Mucosa of stomach (tissue), 1 donor: ENCODE measurements around the gene EBLN1.

Source experiments
- H3K27me3 ChIP-seq: one replicate; pipeline ENCODE4 v1.7.0; 2013; ENCODE audit warnings: mild to moderate bottlenecking, low read length; ENCODE audit not compliant: control insufficient read depth, insufficient read depth
- H3K36me3 ChIP-seq: one replicate; pipeline ENCODE4 v1.7.0; 2013; ENCODE audit warnings: low read length; ENCODE audit not compliant: control insufficient read depth, insufficient read depth
- H3K4me1 ChIP-seq: one replicate; pipeline ENCODE4 v1.7.0; 2013; ENCODE audit warnings: mild to moderate bottlenecking, low read length; ENCODE audit not compliant: control insufficient read depth, insufficient read depth
- H3K4me3 ChIP-seq: one replicate; pipeline ENCODE4 v1.7.0; 2013; ENCODE audit warnings: low read length
- H3K9ac ChIP-seq: one replicate; pipeline ENCODE4 v1.7.0; 2013; ENCODE audit warnings: mild to moderate bottlenecking, low read length, moderate library complexity
- H3K9me3 ChIP-seq: one replicate; pipeline ENCODE4 v1.7.0; 2013; ENCODE audit warnings: mild to moderate bottlenecking, low read length, moderate library complexity; ENCODE audit not compliant: control insufficient read depth
- donor health status: Pancreatic carcinoma.

The EBLN1 gene

DNA sequence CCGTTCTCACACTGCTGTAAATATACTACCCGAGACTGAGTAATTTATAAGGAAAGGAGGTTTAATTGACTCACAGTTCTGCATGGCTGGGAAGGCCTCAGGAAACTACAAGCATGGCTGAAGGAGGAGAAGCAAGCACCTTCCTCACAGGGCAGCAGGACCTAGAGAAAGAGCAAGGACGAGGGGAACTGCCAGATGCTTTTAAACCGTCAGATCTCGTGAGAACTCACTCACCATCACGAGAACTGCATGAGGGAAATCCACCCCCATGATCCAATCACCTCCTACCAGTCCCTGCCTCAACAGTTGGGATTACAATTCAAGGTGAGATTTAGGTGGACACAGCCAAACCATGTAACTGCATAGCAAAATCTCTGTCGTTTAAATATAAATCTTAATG, at the start of gene EBLN1:
TSS of gene EBLN1 (minus strand) at position 174 of the 400 bp plus-strand sequence. CDS start 8,032 bp downstream, outside the sequence.
- H3K27me3 ChIP-seq = no peaks in the 10 kb centered on the region
- no peaks in the 10 kb centered on the region for H3K36me3 ChIP-seq
- no peaks in the 10 kb centered on the region for H3K9me3 ChIP-seq
- no peaks in the 10 kb centered on the region for H3K4me1 ChIP-seq
- no peak within 1 kb of the TSS for H3K9ac ChIP-seq
- no peak within 1 kb of the TSS for H3K4me3 ChIP-seq

DNA sequence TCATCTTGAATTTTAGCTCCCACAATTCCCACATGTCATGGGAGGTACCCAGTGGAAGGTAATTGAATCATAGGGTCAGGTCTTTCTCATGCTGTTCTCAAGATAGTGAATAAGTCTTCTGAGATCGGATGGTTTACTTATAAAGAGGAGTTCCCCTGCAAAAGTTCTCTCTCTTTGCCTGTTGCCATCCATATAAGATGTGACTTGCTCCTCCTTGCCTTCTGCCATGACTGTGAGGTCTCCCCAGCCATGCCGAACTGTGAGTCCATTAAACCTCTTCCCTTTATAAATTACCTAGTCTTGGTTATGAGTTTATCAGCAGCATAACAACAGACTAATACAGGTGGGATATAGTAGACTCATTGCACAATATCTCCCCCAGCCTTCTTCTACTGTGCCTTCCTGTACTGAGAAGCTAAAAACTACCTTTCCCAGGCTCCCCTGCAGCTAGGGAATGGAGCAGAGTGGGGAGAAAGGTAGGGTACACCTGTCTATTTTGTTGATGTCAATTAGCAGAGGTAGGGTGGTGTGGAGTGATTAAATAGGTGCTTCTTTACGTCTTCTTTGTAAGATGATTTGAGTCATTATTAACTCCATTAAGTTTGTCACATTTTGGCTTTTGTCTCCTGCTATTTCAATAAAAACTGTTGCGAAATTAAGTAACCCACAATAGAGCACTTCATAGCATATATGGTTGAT, 48.2 kb upstream of the EBLN1 start:
- Histone ChIP-seq H3K36me3 (no peaks in the 10 kb centered on the region), H3K27me3 (peaks cover 4% of the 10 kb centered on the region), H3K9me3 (no peaks in the 10 kb centered on the region), H3K4me3 (no peak overlapping the region), H3K4me1 (no peaks in the 10 kb centered on the region), H3K9ac (no peak overlapping the region)

DNA sequence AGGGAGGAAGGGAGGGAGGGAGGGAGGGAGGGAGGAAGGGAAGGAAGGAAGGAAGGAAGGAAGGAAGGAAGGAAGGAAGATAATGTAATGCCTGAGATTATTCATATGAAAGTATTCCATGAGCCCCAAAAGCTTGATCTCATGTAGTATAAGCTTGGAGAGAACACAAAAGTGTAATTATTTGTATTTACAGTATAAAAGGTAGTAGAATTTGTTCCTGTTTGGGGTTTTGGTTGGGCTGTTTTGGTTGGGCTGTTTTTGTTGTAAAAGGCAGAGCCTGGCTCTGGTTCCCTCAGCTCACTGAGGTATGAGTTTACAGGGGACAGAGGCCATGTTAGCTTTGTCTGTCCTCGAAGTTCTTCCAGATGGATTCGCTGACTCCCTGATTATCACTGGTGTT, 45.3 kb upstream of the EBLN1 start:
- H3K27me3 ChIP-seq = peaks cover 9% of the 10 kb centered on the region
- no peaks in the 10 kb centered on the region for H3K36me3 ChIP-seq
- H3K4me3 ChIP-seq = no peak overlapping the region
- H3K4me1 ChIP-seq = no peaks in the 10 kb centered on the region
- H3K9ac ChIP-seq = no peak overlapping the region
- H3K9me3 ChIP-seq = no peaks in the 10 kb centered on the region

DNA sequence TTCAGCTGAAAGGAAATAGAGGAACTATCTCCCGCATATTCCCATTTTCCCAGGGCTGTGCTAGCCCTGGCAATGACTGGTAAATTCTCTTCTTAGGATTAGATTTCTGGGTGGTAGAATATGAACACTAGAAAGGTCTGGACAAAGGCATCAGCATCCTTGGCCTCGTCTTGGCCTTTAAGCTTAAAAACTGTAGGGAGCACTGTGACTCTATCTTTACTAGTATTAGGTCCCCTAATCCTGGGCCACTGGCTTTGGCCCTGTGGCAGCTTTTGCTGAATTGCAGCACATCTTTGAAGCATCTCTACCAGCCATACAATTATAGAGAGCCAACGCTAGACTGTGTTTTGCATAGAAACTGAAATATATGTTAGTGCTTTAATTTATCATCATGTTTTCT, 41.5 kb upstream of the EBLN1 start:
- H3K27me3 ChIP-seq = peaks cover 5% of the 10 kb centered on the region
- H3K9ac ChIP-seq = no peak overlapping the region
- no peaks in the 10 kb centered on the region for H3K4me1 ChIP-seq
- no peaks in the 10 kb centered on the region for H3K36me3 ChIP-seq
- no peak overlapping the region for H3K4me3 ChIP-seq
- H3K9me3 ChIP-seq = no peaks in the 10 kb centered on the region

DNA sequence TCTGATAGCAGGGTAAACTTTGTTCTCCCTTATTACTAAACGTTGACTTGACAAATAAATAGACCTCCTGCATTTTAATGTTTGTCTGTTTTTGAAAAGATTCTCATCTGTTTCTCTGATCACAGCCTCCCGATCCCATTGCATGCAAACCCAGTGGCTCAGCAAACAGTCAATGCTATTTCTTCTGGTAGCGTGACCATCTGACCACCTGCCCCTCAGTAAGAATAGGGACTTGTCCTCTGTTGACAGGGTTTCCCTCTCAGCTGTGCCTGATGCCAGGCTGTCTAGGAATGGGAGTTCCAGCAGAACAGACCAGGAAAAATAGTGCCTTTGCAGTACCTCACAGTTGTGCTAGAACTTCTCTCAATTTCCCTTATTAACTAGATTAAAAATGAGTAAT, 40.7 kb upstream of the EBLN1 start:
- peaks cover 10% of the 10 kb centered on the region for H3K27me3 ChIP-seq
- H3K4me1 ChIP-seq = no peaks in the 10 kb centered on the region
- no peaks in the 10 kb centered on the region for H3K9me3 ChIP-seq
- no peaks in the 10 kb centered on the region for H3K36me3 ChIP-seq
- no peak overlapping the region for H3K9ac ChIP-seq
- H3K4me3 ChIP-seq = no peak overlapping the region

DNA sequence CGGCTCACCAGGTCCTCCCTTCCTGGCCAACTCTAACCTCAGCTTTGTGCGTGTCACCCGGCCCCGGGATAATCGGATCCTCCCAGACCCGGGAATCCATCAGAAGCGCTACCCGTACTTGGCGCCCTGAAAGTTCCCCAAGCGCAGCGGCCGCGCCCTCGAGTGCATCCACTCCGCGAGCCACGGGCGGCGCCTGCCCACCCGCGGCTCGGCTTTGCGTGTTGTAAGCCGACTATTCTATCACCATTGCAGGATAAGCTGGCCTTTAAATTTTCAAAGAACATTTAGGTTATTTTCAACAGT, 35.7 kb upstream of the EBLN1 start:
- H3K36me3 ChIP-seq = no peaks in the 10 kb centered on the region
- peak overlapping the region; percentile 75 for H3K4me3 ChIP-seq
- H3K9me3 ChIP-seq = no peaks in the 10 kb centered on the region
- peaks cover 21% of the 10 kb centered on the region for H3K27me3 ChIP-seq
- peak overlapping the region; percentile 99 for H3K9ac ChIP-seq
- no peaks in the 10 kb centered on the region for H3K4me1 ChIP-seq

DNA sequence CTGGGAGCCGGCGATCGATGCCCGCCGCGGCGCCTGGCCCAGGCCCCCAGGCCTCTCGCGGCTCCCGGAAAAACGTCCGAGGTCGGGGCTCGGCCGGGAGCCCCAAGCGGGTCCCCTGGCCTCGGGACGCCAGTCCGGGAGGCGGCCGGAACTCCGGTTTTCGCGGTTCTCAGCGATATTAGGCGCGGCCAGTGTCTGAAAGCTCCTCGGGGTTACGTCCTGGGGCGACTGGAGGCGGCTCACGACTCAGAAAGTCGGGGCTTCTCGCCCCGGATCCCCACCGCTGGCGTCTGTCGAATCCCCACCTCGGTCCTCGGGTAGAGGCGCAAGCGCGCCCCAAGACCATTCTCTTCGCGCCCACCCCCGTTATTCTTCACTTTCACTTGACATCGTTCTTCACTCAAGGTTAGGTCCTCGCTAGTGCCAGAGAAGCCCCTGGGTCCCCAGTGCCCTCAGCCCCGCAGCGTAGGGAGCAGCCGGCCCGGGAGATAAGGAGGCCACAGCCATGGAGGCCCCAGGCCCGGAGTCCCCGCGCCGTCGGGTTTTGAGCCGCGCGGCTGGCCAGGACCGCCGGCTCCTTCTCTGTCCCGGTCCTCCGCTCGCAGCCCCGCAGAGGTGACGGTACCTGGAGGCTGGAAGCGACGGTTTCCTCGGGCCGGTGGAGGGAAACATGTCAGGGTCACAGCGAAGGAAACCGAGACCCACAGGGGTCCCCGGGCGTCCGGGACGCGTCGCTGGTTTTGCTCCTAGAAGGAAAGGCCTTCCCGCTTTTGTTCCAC, 35.2 kb upstream of the EBLN1 start:
- H3K4me3 ChIP-seq = peak overlapping the region; percentile 75
- H3K4me1 ChIP-seq = no peaks in the 10 kb centered on the region
- peaks cover 16% of the 10 kb centered on the region for H3K27me3 ChIP-seq
- H3K36me3 ChIP-seq = no peaks in the 10 kb centered on the region
- no peaks in the 10 kb centered on the region for H3K9me3 ChIP-seq
- H3K9ac ChIP-seq = peak overlapping the region; percentile 99

DNA sequence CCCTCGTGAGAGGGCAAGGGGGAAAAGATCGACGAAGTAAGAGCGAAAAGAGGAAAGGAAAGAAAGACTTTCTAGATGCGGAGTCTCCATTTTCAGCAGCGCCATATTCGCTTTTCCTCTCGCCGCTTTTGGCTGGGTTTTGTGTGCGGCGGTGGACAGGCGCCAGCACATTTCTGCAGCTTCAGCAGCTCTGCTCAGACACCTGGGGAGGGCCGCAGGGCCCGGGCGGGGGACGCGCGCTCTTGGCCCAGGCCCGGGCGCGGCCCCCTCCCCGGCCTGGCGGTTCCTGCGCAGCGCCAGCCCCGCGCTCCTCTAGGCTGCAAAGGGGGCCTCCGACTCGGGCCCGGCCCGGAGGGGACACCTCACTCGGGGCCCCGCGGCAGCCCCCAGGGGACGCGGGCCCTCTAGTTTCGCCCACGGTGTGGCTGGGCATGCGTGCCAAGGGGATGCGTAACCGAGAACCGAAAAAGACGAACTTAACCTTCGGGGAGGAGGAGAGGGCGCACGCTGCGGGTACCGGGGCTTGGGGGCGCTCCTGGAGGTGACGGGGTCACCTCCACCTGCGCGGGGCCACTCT, 34.5 kb upstream of the EBLN1 start:
- Histone ChIP-seq H3K36me3 (no peaks in the 10 kb centered on the region), H3K9me3 (no peaks in the 10 kb centered on the region), H3K4me3 (peak overlapping the region; percentile 75), H3K9ac (peak overlapping the region; percentile 99), H3K27me3 (peaks cover 16% of the 10 kb centered on the region), H3K4me1 (peaks cover 4% of the 10 kb centered on the region)

DNA sequence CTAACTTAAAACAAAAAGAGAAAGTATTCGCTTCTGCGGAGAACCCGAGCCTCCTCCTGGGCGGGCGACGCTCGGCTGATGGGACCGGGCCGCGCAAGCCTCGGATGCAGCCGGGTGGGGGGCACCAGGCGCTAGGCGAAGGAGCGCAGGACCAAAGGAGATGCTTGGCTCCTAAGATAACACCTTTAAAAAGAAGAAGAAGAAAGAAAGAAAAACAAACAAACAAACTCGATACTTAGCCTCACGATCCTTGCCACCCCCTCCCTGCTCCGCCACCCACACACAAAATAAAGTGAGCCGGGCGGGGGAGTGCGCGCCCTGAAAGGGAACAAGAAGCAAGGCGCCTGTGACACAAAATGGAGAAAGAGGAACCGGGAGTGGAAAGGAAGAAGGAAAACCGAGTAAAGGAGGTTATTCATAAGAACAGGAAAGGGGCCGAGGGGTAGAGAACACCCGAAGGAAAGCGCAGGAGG, 34.0 kb upstream of the EBLN1 start:
- peaks cover 16% of the 10 kb centered on the region for H3K27me3 ChIP-seq

DNA sequence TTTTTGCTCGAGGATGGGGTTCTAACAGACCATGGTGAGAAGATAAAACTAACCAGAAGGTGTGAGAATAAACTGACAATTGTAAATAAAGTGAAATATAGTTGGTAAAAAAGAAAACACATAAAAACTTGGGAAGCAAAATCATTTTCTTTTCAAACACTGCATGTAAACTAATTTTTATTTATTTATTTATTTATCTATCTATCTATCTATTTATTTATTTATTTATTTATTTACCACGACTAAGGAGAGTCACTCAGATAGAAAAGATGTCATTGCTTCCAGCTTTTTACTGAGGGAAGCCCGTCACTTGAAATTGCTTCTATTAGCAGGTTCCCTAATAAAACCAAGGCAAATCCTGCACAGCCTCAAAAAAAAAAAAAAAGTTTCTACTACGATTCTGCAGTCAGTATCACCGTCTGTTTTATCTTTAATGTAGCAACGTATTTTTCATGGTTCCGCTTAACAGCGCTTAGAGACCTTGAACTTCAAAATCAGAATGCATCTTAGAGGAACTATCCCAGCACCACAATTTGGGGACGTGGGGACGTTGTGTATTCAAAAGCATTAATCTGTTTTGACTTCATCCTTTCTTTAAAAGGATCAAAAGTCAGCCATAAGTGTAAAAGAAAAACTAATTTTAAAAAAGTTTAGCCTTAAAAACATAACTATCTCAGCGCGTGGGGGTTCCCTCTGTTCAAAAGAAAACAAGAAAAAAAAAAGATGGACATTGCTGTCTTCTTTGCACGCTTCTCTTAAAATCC, 33.3 kb upstream of the EBLN1 start:
- H3K27me3 ChIP-seq = peaks cover 16% of the 10 kb centered on the region
- H3K4me3 ChIP-seq = peak overlapping the region; percentile 75
- H3K9me3 ChIP-seq = no peaks in the 10 kb centered on the region
- H3K36me3 ChIP-seq = no peaks in the 10 kb centered on the region
- peaks cover 12% of the 10 kb centered on the region for H3K4me1 ChIP-seq
- peak overlapping the region; percentile 99 for H3K9ac ChIP-seq

More for the DNA sequence above, 34.0 kb upstream of the EBLN1 start:
- Histone ChIP-seq H3K9me3 (no peaks in the 10 kb centered on the region), H3K36me3 (no peaks in the 10 kb centered on the region), H3K4me3 (peak overlapping the region; percentile 75), H3K9ac (peak overlapping the region; percentile 99), H3K4me1 (peaks cover 9% of the 10 kb centered on the region)

DNA sequence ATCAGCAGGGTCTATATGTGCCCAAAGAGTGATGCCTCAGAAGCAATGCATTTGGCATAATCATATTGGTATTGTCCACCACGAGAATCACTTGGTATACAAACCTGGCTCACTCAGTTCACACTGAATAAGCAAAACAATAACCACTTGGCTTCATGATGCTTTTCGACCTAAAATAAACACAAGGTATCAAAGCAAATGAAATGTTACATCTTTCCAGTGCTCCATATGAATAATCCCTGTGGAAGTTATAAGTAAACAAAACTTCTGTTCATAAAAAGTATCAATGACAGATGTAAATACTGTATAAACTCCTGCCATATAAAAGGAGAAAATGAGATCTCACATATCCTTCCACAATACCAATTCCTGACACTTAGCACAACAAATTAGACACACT, 29.8 kb upstream of the EBLN1 start:
- H3K36me3 ChIP-seq = no peaks in the 10 kb centered on the region
- H3K9ac ChIP-seq = no peak overlapping the region
- H3K4me1 ChIP-seq = peaks cover 18% of the 10 kb centered on the region
- H3K4me3 ChIP-seq = no peak overlapping the region
- no peaks in the 10 kb centered on the region for H3K9me3 ChIP-seq
- H3K27me3 ChIP-seq = peaks cover 5% of the 10 kb centered on the region
